Karpas-422 (cell line): ENCODE results near the gene ZNF680. TPM values are rescaled to one million over a fixed set of nuclear protein-coding genes. Genes with fewer than 3 reads are reported as not detected.

ENCODE experiments used
- DNase-seq: peaks from one replicate; pipeline ENCODE4 v3.0.0-alpha.2; 2015
- H2AFZ ChIP-seq: fragments of 200-600 bp; sonication (generic); 2 replicates; pipeline ENCODE4 v1.6.1; 2014; ENCODE audit warnings: antibody characterized with exemption, low read length, mixed read lengths
- H3K27ac ChIP-seq: fragments of 200-600 bp; sonication (generic); 2 replicates; pipeline ENCODE4 v1.5.1; 2014; ENCODE audit warnings: mild to moderate bottlenecking, low read length, moderate library complexity
- H3K27me3 ChIP-seq: fragments of 200-600 bp; sonication (generic); 2 replicates; pipeline ENCODE4 v1.6.1; 2014; ENCODE audit warnings: low read length, mixed read lengths
- H3K36me3 ChIP-seq: fragments of 200-600 bp; sonication (generic); 2 replicates; pipeline ENCODE4 v1.6.1; 2014; ENCODE audit warnings: low read length, mixed read lengths; ENCODE audit not compliant: insufficient read depth
- H3K4me1 ChIP-seq: fragments of 200-600 bp; sonication (generic); 2 replicates; pipeline ENCODE4 v1.6.1; 2014; ENCODE audit warnings: mild to moderate bottlenecking, low read length, mixed read lengths
- H3K4me2 ChIP-seq: fragments of 200-600 bp; sonication (generic); 2 replicates; pipeline ENCODE4 v1.6.1; 2014; ENCODE audit warnings: low read length, low read depth, mild to moderate bottlenecking; ENCODE audit not compliant: poor library complexity, severe bottlenecking
- H3K4me3 ChIP-seq: fragments of 200-600 bp; sonication (generic); 2 replicates; pipeline ENCODE4 v1.5.1; 2014; ENCODE audit warnings: mild to moderate bottlenecking, antibody characterized with exemption, low read length, mixed read lengths
- H3K79me2 ChIP-seq: fragments of 200-600 bp; sonication (generic); 2 replicates; pipeline ENCODE4 v1.6.1; 2014; ENCODE audit warnings: mild to moderate bottlenecking, low read length, mixed read lengths
- H3K9ac ChIP-seq: fragments of 200-600 bp; sonication (generic); 2 replicates; pipeline ENCODE4 v1.6.0; 2014; ENCODE audit warnings: low read length
- H3K9me2 ChIP-seq: fragments of 200-600 bp; sonication (generic), shearing (Covaris generic); replicated peaks from 2 replicates; pipeline ENCODE4 v1.6.0; 2014; ENCODE audit warnings: mild to moderate bottlenecking, low read length, moderate library complexity; ENCODE audit not compliant: insufficient read depth
- H3K9me3 ChIP-seq: fragments of 300-700, 200-600 bp; sonication (generic); 2 replicates; pipeline ENCODE4 v1.6.1; 2014; ENCODE audit warnings: low read length, mixed read lengths
- H4K20me1 ChIP-seq: fragments of 200-600 bp; sonication (generic); 2 replicates; pipeline ENCODE4 v1.6.1; 2014; ENCODE audit warnings: mild to moderate bottlenecking, antibody characterized with exemption, low read length, low read depth; ENCODE audit not compliant: insufficient read depth
- total RNA-seq: library from RNA; depleted of rRNA; stranded (reverse); fragments of >200 nt; shearing (Covaris generic); gene quantifications from 2 replicates; pipeline ENCODE4 v1.2.3, GENCODE V29; 2014; ENCODE audit warnings: low replicate concordance

ZNF680 gene
- total RNA-seq, 1 experiment from 2014 or later, result 73.6 TPM

DNA sequence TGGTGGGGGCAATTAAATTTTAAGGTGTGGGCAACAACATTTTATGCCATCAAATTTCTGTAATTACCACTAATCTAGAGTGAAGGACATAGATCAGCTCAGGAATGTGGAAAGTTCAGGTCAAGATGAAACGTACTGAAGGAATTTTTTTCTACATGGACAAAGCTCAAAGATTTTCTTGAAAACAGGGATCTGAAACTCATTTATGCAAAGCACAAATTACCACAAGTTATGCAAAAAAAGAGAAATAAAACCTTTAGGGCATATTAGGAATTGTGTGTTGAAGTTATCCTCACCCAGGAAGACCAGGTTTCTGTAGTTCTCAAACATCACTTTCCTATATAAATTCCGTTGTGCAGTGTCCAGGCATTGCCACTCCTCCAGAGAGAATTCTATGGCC is 18.9 kb downstream of the ZNF680 start:
- no peak overlapping the region for H3K9ac ChIP-seq
- H3K9me2 ChIP-seq, result no peaks in the 10 kb centered on the region
- H3K27me3 ChIP-seq, result no peaks in the 10 kb centered on the region
- no peak for DNase-seq
- H3K36me3 ChIP-seq, result peaks cover 85% of the 10 kb centered on the region
- peaks cover 12% of the 10 kb centered on the region for H3K9me3 ChIP-seq
- H3K27ac ChIP-seq, result no peak overlapping the region
- no peak overlapping the region for H2AFZ ChIP-seq
- no peaks in the 10 kb centered on the region for H4K20me1 ChIP-seq
- peaks cover 87% of the 10 kb centered on the region for H3K79me2 ChIP-seq
- H3K4me1 ChIP-seq, result peaks cover 7% of the 10 kb centered on the region
- H3K4me2 ChIP-seq, result no peak overlapping the region
- no peak overlapping the region for H3K4me3 ChIP-seq

- H3K9ac ChIP-seq, result no peak overlapping the region
- no peak overlapping the region for H3K27ac ChIP-seq
- H3K4me3 ChIP-seq, result no peak overlapping the region
- H3K4me2 ChIP-seq, result no peak overlapping the region
- H2AFZ ChIP-seq, result no peak overlapping the region
- peaks cover 21% of the 10 kb centered on the region for H3K9me3 ChIP-seq
- peaks cover 7% of the 10 kb centered on the region for H3K4me1 ChIP-seq
- no peak for DNase-seq
- H4K20me1 ChIP-seq, result no peaks in the 10 kb centered on the region
- H3K79me2 ChIP-seq, result peaks cover 78% of the 10 kb centered on the region
- no peaks in the 10 kb centered on the region for H3K27me3 ChIP-seq
- peaks cover 77% of the 10 kb centered on the region for H3K36me3 ChIP-seq
- no peaks in the 10 kb centered on the region for H3K9me2 ChIP-seq
These were observed 21.2 kb downstream of the ZNF680 start for GRCh38 chr7:64541438-64542359.

- Histone ChIP-seq H3K27ac (no peak overlapping the region), H3K4me2 (no peak overlapping the region), H3K9me2 (no peaks in the 10 kb centered on the region), H3K79me2 (peaks cover 84% of the 10 kb centered on the region), H4K20me1 (no peaks in the 10 kb centered on the region), H3K27me3 (no peaks in the 10 kb centered on the region), H3K4me3 (no peak overlapping the region), H3K9ac (no peak overlapping the region), H3K9me3 (peaks cover 35% of the 10 kb centered on the region), H2AFZ (no peak overlapping the region), H3K4me1 (no peaks in the 10 kb centered on the region), H3K36me3 (peaks cover 80% of the 10 kb centered on the region)
- no peak for DNase-seq
These were observed 29.1 kb downstream of the ZNF680 start for GRCh38 chr7:64533756-64534155.

DNA sequence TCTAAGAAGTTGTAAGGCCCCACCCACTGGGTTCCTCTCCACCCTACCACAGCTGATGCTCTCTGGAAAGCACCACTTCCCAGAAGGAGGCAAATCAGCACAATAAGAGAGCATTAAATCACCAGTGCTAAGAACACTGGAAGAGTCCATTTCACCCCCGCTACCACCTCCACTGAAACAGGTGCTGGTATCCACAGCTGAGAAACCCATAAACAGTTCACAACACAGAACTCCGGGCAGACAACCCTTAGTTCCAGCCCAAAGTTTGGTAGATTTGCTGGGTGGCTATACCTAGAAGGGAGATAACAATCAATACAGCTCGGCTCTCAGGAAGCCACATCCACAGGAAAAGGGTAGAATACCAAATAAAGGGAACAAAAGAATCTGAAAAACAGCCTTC is 34.1 kb downstream of the ZNF680 start:
- DNase-seq, result no peak
- peaks cover 89% of the 10 kb centered on the region for H3K36me3 ChIP-seq
- no peak overlapping the region for H3K27ac ChIP-seq
- no peaks in the 10 kb centered on the region for H3K4me1 ChIP-seq
- no peaks in the 10 kb centered on the region for H3K27me3 ChIP-seq
- H4K20me1 ChIP-seq, result no peaks in the 10 kb centered on the region
- H3K9ac ChIP-seq, result no peak overlapping the region
- H3K4me2 ChIP-seq, result no peak overlapping the region
- H3K9me3 ChIP-seq, result peaks cover 41% of the 10 kb centered on the region
- H3K9me2 ChIP-seq, result no peaks in the 10 kb centered on the region
- H2AFZ ChIP-seq, result no peak overlapping the region
- H3K79me2 ChIP-seq, result peaks cover 73% of the 10 kb centered on the region
- no peak overlapping the region for H3K4me3 ChIP-seq

DNA sequence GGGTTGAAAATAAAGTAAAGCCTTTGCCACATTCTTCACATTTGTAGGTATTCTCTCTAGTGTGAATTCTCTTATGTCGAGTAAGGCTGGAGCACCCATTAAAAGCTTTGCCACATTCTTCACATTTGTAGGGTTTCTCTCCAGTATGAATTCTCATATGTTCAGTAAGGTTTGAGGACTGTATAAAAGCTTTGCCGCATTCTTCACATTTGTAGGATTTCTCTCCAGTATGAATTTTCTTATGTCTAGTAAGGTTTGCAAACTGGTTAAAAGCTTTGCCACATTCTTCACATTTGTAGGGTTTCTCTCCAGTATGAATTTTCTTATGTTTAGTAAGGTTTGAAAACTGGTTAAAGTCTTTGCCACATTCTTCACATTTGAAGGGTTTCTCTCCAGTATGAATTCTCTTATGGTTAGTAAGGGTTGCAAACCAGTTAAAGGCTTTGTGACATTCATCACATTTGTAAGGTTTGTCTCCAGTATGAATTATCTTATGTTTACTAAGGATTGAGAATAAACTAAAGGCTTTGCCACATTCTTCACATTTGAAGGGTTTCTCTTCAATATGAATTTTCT is 41.4 kb downstream of the ZNF680 start:
- peaks cover 55% of the 10 kb centered on the region for H3K79me2 ChIP-seq
- no peak overlapping the region for H2AFZ ChIP-seq
- H3K4me1 ChIP-seq, result no peaks in the 10 kb centered on the region
- no peak overlapping the region for H3K4me3 ChIP-seq
- peaks cover 87% of the 10 kb centered on the region for H3K36me3 ChIP-seq
- H3K9me2 ChIP-seq, result no peaks in the 10 kb centered on the region
- no peak for DNase-seq
- H3K9ac ChIP-seq, result no peak overlapping the region
- peaks cover 65% of the 10 kb centered on the region for H3K9me3 ChIP-seq
- H3K27ac ChIP-seq, result no peak overlapping the region
- H3K4me2 ChIP-seq, result no peak overlapping the region
- H4K20me1 ChIP-seq, result no peaks in the 10 kb centered on the region
- H3K27me3 ChIP-seq, result no peaks in the 10 kb centered on the region

GRCh38 chr7:64516451-64516850 is 46.4 kb downstream of the ZNF680 start:
- no peaks in the 10 kb centered on the region for H3K9me2 ChIP-seq
- no peak overlapping the region for H3K4me3 ChIP-seq
- DNase-seq, result no peak
- H3K36me3 ChIP-seq, result peaks cover 69% of the 10 kb centered on the region
- no peak overlapping the region for H3K9ac ChIP-seq
- no peak overlapping the region for H2AFZ ChIP-seq
- no peak overlapping the region for H3K4me2 ChIP-seq
- H3K27ac ChIP-seq, result no peak overlapping the region
- H3K4me1 ChIP-seq, result no peaks in the 10 kb centered on the region
- H4K20me1 ChIP-seq, result no peaks in the 10 kb centered on the region
- peaks cover 52% of the 10 kb centered on the region for H3K79me2 ChIP-seq
- no peaks in the 10 kb centered on the region for H3K27me3 ChIP-seq
- peaks cover 47% of the 10 kb centered on the region for H3K9me3 ChIP-seq

DNA sequence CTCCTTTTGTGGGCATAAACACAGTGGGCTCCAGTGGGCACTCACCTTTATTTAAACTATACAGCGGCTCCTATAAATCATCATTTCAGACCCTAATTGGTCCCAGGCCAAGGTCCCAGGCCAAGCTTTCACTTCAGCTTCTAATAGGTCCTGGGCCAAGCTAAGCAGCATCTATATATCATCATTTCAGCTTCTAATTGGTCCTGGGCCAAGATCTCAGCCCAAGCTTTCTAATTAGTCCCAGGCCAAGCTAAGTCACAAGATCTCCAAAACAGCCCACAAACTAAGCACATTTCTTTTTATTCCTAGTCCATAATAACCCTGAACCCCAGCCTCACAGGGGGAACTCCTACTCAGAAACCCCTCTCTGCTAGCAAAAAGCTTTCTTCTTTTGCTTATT is 47.1 kb downstream of the ZNF680 start:
- Histone ChIP-seq H3K4me2 (no peak overlapping the region), H3K4me1 (no peaks in the 10 kb centered on the region), H3K27ac (no peak overlapping the region), H3K9me3 (peaks cover 40% of the 10 kb centered on the region), H4K20me1 (no peaks in the 10 kb centered on the region), H3K36me3 (peaks cover 63% of the 10 kb centered on the region), H3K79me2 (peaks cover 50% of the 10 kb centered on the region), H3K4me3 (no peak overlapping the region), H3K27me3 (no peaks in the 10 kb centered on the region), H3K9me2 (no peaks in the 10 kb centered on the region), H3K9ac (no peak overlapping the region), H2AFZ (no peak overlapping the region)
- no peak for DNase-seq

DNA sequence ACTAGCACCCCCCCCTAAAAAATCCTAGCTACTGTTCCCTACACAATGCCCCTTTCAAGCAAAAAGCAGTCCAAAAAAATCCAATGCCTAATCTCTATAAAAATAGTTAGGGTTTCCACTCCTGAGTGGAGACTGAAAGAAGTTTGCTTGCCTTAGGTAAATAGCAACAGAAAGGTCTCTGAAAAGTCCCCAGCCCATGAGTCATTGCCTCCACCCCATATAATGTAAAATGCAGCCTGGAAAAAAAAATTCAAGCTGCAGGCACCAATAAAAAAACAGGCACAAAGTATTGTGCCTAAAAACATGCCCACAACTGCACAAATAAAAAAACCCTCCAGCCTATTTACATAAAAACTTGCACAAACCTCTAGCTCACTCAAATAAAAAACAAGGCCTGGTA is 47.5 kb downstream of the ZNF680 start:
- Histone ChIP-seq H3K36me3 (peaks cover 58% of the 10 kb centered on the region), H3K4me3 (no peak overlapping the region), H2AFZ (no peak overlapping the region), H3K4me2 (no peak overlapping the region), H3K9me3 (peaks cover 36% of the 10 kb centered on the region), H3K27ac (no peak overlapping the region), H3K4me1 (no peaks in the 10 kb centered on the region), H3K9me2 (no peaks in the 10 kb centered on the region), H3K27me3 (no peaks in the 10 kb centered on the region), H4K20me1 (no peaks in the 10 kb centered on the region), H3K9ac (no peak overlapping the region), H3K79me2 (peaks cover 50% of the 10 kb centered on the region)
- DNase-seq, result no peak
